B cell (primary cell): ENCODE data around the gene EXOSC10. TPM values are rescaled to one million over a fixed set of nuclear protein-coding genes. Genes with fewer than 3 reads are reported as not detected.

Experiments
- ATAC-seq: fragments of 200-7000 bp; cut with Tn5 transposase; one replicate; pipeline ENCODE4 v1.10.0; 2021; ENCODE audit warnings: low read depth, mild to moderate bottlenecking, moderate number of reproducible peaks, moderate library complexity
- CTCF ChIA-PET: fragments of 350-600 bp; sonication (Branson Sonifier 250); formaldehyde crosslinking; loops from one replicate; lab custom pipeline; 2021; ENCODE audit warnings: antibody characterized with exemption, inconsistent platforms; lab: Charles Lee
- POLR2A ChIA-PET: fragments of 350-600 bp; sonication (Branson Sonifier 250); formaldehyde crosslinking; loops from one replicate; lab custom pipeline; 2021; ENCODE audit warnings: antibody characterized with exemption; lab: Charles Lee
- DNase-seq: peaks from one replicate; pipeline ENCODE4 v3.0.0; 2013
- H2AFZ ChIP-seq: 2 replicates; pipeline ENCODE4 v1.6.1; 2012; ENCODE audit warnings: mild to moderate bottlenecking, low read depth, low read length; ENCODE audit not compliant: insufficient read depth, poor library complexity, severe bottlenecking
- H3K27ac ChIP-seq, 2 donors: 1 replicate in 1 of 2; 2 replicates in 1 of 2; pipeline ENCODE4 v1.5.1; 2012 to 2013; ENCODE audit warnings: low read length in 2 of 2, mild to moderate bottlenecking in 2 of 2, moderate library complexity in 1 of 2
- H3K27me3 ChIP-seq, 4 experiments: fragments of 200-600 bp in 1 of 4; sonication (generic) in 1 of 4; replicated peaks in 1 of 4; 1 replicate in 2 of 4; 2 replicates in 2 of 4; pipeline versions ENCODE4 v1.6.1 to v1.7.0; 2013 to 2016; ENCODE audit warnings: low read length in 3 of 4, mild to moderate bottlenecking in 2 of 4, mixed read lengths in 1 of 4, moderate library complexity in 1 of 4; ENCODE audit not compliant: insufficient read depth in 4 of 4, control insufficient read depth in 3 of 4; ENCODE audit errors: control extremely low read depth in 1 of 4
- H3K36me3 ChIP-seq, 2 experiments: replicated peaks in 1 of 2; 1 replicate in 1 of 2; 2 replicates in 1 of 2; pipeline versions ENCODE4 v1.6.1 to v1.7.1; 2013; ENCODE audit warnings: low read length in 1 of 2; ENCODE audit not compliant: insufficient read depth in 2 of 2, control insufficient read depth in 1 of 2; ENCODE audit errors: control extremely low read depth in 1 of 2, extremely low read depth in 1 of 2
- H3K4me1 ChIP-seq, 2 donors: fragments of 200-600 bp in 1 of 2; sonication (generic) in 1 of 2; 1 replicate in 1 of 2; 2 replicates in 1 of 2; pipeline versions ENCODE4 v1.5.1 to v1.6.1; 2013 to 2017; ENCODE audit warnings: low read length in 2 of 2; ENCODE audit not compliant: control insufficient read depth in 2 of 2, insufficient read depth in 2 of 2
- H3K4me2 ChIP-seq: replicated peaks from 2 replicates; pipeline ENCODE3; 2012; ENCODE audit warnings: mild to moderate bottlenecking, low read depth, low read length; ENCODE audit not compliant: poor library complexity, severe bottlenecking
- H3K4me3 ChIP-seq, 5 experiments: fragments of 200-600 bp in 1 of 5; sonication (generic) in 1 of 5; 1 replicate in 3 of 5; 2 replicates in 2 of 5; pipeline versions ENCODE4 v1.5.1 to v1.7.0; 2011 to 2016; ENCODE audit warnings: low read length in 4 of 5, mild to moderate bottlenecking in 4 of 5, low read depth in 2 of 5, control low read depth in 1 of 5, moderate library complexity in 1 of 5; ENCODE audit not compliant: insufficient read depth in 1 of 5; ENCODE audit errors: control extremely low read depth in 1 of 5, extremely low read depth in 1 of 5
- H3K79me2 ChIP-seq: fragments of 200-600 bp; sonication (generic); one replicate; pipeline ENCODE4 v1.6.0; 2016; ENCODE audit warnings: low read length; ENCODE audit not compliant: control insufficient read depth, insufficient read depth
- H3K9ac ChIP-seq: fragments of 200-600 bp; sonication (generic); 2 replicates; pipeline ENCODE4 v1.6.1; 2017; ENCODE audit warnings: mild to moderate bottlenecking, low read length, moderate library complexity
- H3K9me3 ChIP-seq, 3 donors: one replicate each; pipeline versions ENCODE4 v1.6.1 to v1.7.1; 2013; ENCODE audit warnings: low read length in 2 of 3; ENCODE audit not compliant: control insufficient read depth in 2 of 3, insufficient read depth in 1 of 3; ENCODE audit errors: control extremely low read depth in 1 of 3
- H4K20me1 ChIP-seq: 2 replicates; pipeline ENCODE4 v1.6.0; 2012; ENCODE audit warnings: mild to moderate bottlenecking, low read length; ENCODE audit not compliant: insufficient read depth, control insufficient read depth, poor library complexity, severe bottlenecking
- H3K27ac Mint-ChIP-seq: one replicate; pipeline ENCODE4 v1.8.0; 2021; ENCODE audit warnings: mixed read lengths
- H3K27me3 Mint-ChIP-seq: one replicate; pipeline ENCODE4 v1.8.0; 2021; ENCODE audit warnings: mixed read lengths
- H3K4me1 Mint-ChIP-seq: one replicate; pipeline ENCODE4 v1.8.0; 2021; ENCODE audit warnings: mixed read lengths
- H3K4me3 Mint-ChIP-seq: one replicate; pipeline ENCODE4 v1.8.0; 2021; ENCODE audit warnings: mixed read lengths
- H3K9me3 Mint-ChIP-seq: one replicate; pipeline ENCODE4 v1.8.0; 2022; ENCODE audit warnings: mixed read lengths; ENCODE audit not compliant: insufficient read depth
- EZH2 ChIP-seq: IDR thresholded peaks from 2 replicates; pipeline ENCODE4 v1.6.1; 2012; ENCODE audit warnings: borderline replicate concordance, low read depth, mild to moderate bottlenecking, moderate library complexity, low read length; ENCODE audit not compliant: insufficient read depth, poor library complexity, severe bottlenecking
- WGBS: methylation state at CpG from one replicate; pipeline ENCODE4 v1.1.5; 2013; ENCODE audit warnings: missing lambda C conversion rate; ENCODE audit not compliant: insufficient coverage; 5-methylcytosine and 5-hydroxymethylcytosine counted together
- intact Hi-C: fragments of 100-400 bp; cut with micrococcal nuclease; formaldehyde crosslinking; loops from one replicate; pipeline ENCODE4 v1.10.0; 2022
- polyA plus RNA-seq: library from polyadenylated mRNA; depleted of rRNA; stranded (reverse); fragments of >200 nt; gene quantifications from 2 replicates; pipeline ENCODE4 v1.2.3, GENCODE V29; 2012
- total RNA-seq, 2 donors: library from RNA; stranded (reverse); fragments of 120-200 nt in 1 of 2; gene quantifications; 1 replicate in 1 of 2; 2 replicates in 1 of 2; pipeline versions ENCODE4 v1.2.3 to v1.2.4, GENCODE V29; 2013 to 2022
- TF ChIP-seq, protein P1 (sequence below): fragments of 200-600 bp; IDR thresholded peaks from one replicate; pipeline ENCODE4 v1.8.0; 2022; ENCODE audit warnings: antibody characterized with exemption, mild to moderate bottlenecking

The EXOSC10 gene
- total and polyA plus RNA-seq, 2 donors (not counting 1 experiment from before 2014, with no cell fraction given), result 83.4 to 119 TPM

DNA sequence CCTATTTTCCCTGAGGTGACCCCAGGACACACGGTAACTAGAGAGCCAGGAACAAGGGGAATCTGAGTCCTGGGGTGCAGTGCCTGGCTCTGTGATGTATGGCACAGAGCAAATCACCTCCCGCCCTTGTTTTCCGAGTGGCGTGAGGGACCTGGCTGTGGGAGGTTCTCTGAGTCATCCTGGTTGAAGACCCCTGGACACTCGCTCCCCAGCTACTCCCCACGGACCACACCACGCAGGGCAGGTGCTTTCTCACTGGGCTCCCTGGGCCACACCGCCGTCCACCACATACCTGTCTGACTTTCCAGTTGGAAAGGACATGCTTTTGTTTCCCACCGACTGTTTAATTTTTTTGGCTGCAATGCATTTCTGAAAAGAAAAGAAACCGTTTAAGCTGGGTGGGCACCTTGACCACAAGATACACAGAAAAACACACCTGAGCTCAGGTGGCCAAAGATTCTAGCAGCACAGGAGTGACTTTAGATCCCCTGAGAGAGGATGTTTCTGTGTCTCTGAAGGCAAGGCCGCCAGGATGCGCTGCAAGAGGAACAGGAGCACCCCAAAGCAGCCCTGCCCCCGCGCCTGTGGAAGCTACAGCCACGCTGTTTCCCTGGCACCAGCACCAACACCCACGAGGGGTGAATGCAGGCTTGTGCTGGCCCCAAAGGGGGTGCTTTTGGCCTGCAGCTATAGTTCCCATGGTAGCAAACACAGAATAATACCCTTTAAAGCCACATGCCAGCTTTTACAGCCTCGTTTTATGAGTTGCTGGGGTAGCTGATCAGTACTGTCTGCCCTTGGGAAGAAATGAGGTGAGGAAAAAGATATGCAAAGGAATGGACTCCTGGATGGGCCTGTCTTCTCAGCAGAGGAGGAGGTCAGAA, 31.7 kb downstream of the EXOSC10 start:
- Histone ChIP-seq H3K36me3 (peaks cover 4 to 65% of the 10 kb centered on the region in 2 experiments), H3K27ac (no peak overlapping the region), H3K4me3 (no peak overlapping the region), H3K27me3 (no peaks in the 10 kb centered on the region), H3K79me2 (peaks cover 3% of the 10 kb centered on the region), H3K4me2 (no peak overlapping the region), H3K4me1 (no peaks in the 10 kb centered on the region), H2AFZ (no peak overlapping the region), H4K20me1 (no peaks in the 10 kb centered on the region), H3K9ac (no peak overlapping the region), H3K9me3 (peaks cover 0 to 3% (median 0%) of the 10 kb centered on the region in 3 donors)
- ATAC-seq, result no peak
- Mint-ChIP-seq H3K9me3 (no peaks in the 10 kb centered on the region), H3K27me3 (no peaks in the 10 kb centered on the region), H3K4me3 (no peak overlapping the region), H3K27ac (no peak overlapping the region), H3K4me1 (peaks cover 4% of the 10 kb centered on the region)
- ChIA-PET POLR2A (no interaction called here), CTCF (no interaction called here)
- WGBS, result 92% methylated on average over 17 of the region's 18 CpGs
- intact Hi-C loops, result no loop called here
- TF ChIP-seq EZH2, result no peak
- no peak for DNase-seq

DNA sequence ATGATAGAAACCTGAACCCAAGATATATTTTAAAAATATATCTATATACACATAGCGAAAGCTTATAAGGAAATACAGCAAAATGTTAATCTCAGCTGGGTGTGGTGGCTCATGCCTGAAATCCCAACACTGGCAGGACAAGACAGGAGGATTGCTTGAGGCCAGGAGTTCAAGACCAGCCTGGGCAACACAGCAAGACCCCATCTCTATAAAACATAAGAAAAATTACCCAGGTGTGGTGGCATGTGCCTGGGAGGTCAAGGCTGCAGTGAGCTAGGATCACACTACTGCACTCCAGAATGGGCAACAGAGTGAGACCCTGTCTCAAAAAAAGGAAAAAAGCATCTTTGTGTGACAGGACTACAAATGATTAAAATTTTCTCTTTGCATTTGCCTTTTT, 33.9 kb downstream of the EXOSC10 start:
- no peak overlapping the region for H3K4me3 Mint-ChIP-seq
- no CpG with 5 or more reads among the region's 1 CpG for WGBS

More for the DNA sequence above, 33.9 kb downstream of the EXOSC10 start:
- Histone ChIP-seq H3K27ac (no peak overlapping the region), H3K9me3 (peaks cover 0 to 3% (median 0%) of the 10 kb centered on the region in 3 donors), H2AFZ (no peak overlapping the region), H3K36me3 (peaks cover 4 to 45% of the 10 kb centered on the region in 2 experiments), H3K9ac (no peak overlapping the region), H4K20me1 (no peaks in the 10 kb centered on the region), H3K4me3 (no peak overlapping the region), H3K4me2 (no peak overlapping the region), H3K4me1 (peaks cover 4% of the 10 kb centered on the region in 2 donors), H3K79me2 (peaks cover 8% of the 10 kb centered on the region), H3K27me3 (no peaks in the 10 kb centered on the region)
- intact Hi-C loops, result no loop called here
- POLR2A ChIA-PET, result no interaction called here
- CTCF ChIA-PET, result no interaction called here
- no peaks in the 10 kb centered on the region for H3K9me3 Mint-ChIP-seq
- TF ChIP-seq, protein P1, sequence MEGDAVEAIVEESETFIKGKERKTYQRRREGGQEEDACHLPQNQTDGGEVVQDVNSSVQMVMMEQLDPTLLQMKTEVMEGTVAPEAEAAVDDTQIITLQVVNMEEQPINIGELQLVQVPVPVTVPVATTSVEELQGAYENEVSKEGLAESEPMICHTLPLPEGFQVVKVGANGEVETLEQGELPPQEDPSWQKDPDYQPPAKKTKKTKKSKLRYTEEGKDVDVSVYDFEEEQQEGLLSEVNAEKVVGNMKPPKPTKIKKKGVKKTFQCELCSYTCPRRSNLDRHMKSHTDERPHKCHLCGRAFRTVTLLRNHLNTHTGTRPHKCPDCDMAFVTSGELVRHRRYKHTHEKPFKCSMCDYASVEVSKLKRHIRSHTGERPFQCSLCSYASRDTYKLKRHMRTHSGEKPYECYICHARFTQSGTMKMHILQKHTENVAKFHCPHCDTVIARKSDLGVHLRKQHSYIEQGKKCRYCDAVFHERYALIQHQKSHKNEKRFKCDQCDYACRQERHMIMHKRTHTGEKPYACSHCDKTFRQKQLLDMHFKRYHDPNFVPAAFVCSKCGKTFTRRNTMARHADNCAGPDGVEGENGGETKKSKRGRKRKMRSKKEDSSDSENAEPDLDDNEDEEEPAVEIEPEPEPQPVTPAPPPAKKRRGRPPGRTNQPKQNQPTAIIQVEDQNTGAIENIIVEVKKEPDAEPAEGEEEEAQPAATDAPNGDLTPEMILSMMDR, result no peak
- TF ChIP-seq EZH2, result no peak
- DNase-seq (no peak), ATAC-seq (no peak)
- peaks cover 11% of the 10 kb centered on the region for H3K4me1 Mint-ChIP-seq
- no peak overlapping the region for H3K27ac Mint-ChIP-seq
- no peaks in the 10 kb centered on the region for H3K27me3 Mint-ChIP-seq
